Activated T-helper 17 cell treated with anti-CD3 and anti-CD28 coated beads, Interleukin-2, amount 50 U/mL, for 72 hours (primary cell): ENCODE measurements around the gene TERT. TPM values are rescaled to one million over a fixed set of nuclear protein-coding genes. Genes with fewer than 3 reads are reported as not detected.

Experiments used
- ATAC-seq: fragments of 150-1000 bp; cut with Tn5 transposase; replicated peaks from 2 replicates; pipeline ENCODE4 v1.10.0; 2021; ENCODE audit warnings: mild to moderate bottlenecking, moderate library complexity
- H3K27ac Mint-ChIP-seq: one replicate; pipeline ENCODE4 v1.8.0; 2022; ENCODE audit warnings: mixed read lengths
- H3K27me3 Mint-ChIP-seq: one replicate; pipeline ENCODE4 v1.8.0; 2022; ENCODE audit warnings: mixed read lengths
- H3K36me3 Mint-ChIP-seq: one replicate; pipeline ENCODE4 v1.8.0; 2022; ENCODE audit warnings: low read depth, mild to moderate bottlenecking, mixed read lengths
- H3K4me1 Mint-ChIP-seq: one replicate; pipeline ENCODE4 v1.8.0; 2022; ENCODE audit warnings: mixed read lengths
- H3K4me3 Mint-ChIP-seq: one replicate; pipeline ENCODE4 v1.8.0; 2022; ENCODE audit warnings: mild to moderate bottlenecking, mixed read lengths
- H3K9me3 Mint-ChIP-seq: one replicate; pipeline ENCODE4 v1.8.0; 2022; ENCODE audit warnings: mixed read lengths
- total RNA-seq, 2 donors: library from RNA; stranded (reverse); gene quantifications; one replicate each; pipeline ENCODE4 v1.2.3, GENCODE V29; 2022

Gene TERT
- total RNA-seq, 2 donors from 2014 or later, result 4.6 to 9.1 TPM

DNA sequence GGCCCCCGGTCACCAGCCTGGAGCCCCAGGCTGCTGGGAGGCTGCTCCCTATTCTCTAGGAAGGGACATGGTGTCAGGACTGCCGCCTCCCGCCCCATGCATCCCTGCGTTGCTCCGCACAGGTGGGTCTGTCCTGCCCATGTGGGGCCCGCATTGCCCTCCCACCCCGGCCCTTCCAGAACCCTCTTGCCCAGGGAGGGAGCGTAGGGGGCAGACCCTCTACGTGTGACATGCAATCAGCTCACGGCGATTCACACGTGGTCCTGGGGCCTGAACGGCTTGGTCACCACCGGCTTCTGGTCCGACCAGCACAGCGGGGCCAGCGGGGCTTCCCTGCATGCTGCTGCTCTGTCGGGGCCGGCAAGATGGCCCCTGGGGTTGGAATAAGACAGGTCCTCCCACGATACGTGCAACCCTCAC is 84.0 kb downstream of the TERT start:
- H3K36me3 Mint-ChIP-seq, result no peaks in the 10 kb centered on the region
- H3K4me1 Mint-ChIP-seq, result no peaks in the 10 kb centered on the region
- ATAC-seq, result no peak
- H3K27ac Mint-ChIP-seq, result no peak overlapping the region
- no peak overlapping the region for H3K4me3 Mint-ChIP-seq
- peaks cover 5% of the 10 kb centered on the region for H3K27me3 Mint-ChIP-seq
- H3K9me3 Mint-ChIP-seq, result no peaks in the 10 kb centered on the region

DNA sequence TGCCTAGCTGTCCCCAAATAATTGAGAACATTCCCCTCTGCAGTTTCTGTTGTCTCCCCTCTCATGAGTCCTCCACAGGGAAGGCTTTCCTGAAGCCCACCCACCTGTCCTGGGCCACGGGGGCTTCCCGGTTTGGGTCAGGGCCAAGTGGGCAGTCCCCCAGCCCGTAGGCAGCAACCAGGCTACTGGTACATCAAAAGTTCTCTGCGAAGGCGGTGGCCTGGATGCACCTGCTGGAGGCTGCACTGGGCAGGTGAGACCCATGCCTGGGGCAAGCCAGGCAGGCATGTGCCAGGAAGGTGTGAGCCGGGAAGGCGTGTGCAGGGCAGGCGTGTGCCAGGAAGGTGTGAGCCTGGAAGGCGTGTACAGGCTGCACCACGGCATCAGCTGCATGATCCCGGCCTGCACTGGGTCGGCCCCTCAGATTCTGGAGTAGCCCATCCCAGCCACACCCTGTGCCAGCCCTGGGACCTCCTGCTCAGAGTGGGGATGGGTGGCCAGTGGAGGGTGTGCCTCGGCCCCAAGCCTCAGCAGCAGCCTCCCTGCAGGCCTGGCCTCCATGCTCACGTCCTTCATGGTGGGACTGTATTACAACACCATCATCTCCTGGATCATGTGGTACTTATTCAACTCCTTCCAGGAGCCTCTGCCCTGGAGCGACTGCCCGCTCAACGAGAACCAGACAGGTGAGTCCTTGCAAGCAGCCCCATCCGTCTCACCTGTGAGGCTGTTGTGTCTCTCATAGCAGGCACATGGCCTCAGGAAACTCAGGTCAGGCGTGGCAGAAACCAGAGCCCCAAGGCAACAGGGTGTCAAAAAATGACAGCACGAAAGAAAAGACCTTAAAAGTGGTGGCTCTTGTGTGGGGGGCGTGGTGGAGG is 84.7 kb downstream of the TERT start:
- Mint-ChIP-seq H3K27ac (no peak overlapping the region), H3K36me3 (no peaks in the 10 kb centered on the region), H3K4me3 (no peak overlapping the region), H3K9me3 (no peaks in the 10 kb centered on the region), H3K4me1 (no peaks in the 10 kb centered on the region), H3K27me3 (peaks cover 5% of the 10 kb centered on the region)
- no peak for ATAC-seq

DNA sequence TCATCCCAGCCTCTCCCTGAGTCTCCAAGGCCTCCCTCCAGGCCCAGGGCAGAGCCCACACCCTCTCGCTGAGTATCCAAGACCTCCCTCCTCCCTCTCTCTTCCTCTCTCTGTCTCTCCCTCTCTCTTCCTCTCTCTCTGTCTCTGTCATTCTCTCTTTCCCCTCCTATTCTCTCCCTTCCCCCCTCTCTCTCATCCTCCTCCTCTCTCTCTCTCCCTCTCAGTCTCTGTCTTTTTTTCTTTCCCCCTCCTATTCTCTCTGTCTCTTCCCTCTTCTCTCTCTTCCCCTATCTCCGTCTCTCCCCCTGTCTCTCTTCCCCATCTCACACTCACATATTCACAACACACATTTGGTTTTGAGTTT is 85.4 kb downstream of the TERT start:
- H3K4me3 Mint-ChIP-seq, result no peak overlapping the region

DNA sequence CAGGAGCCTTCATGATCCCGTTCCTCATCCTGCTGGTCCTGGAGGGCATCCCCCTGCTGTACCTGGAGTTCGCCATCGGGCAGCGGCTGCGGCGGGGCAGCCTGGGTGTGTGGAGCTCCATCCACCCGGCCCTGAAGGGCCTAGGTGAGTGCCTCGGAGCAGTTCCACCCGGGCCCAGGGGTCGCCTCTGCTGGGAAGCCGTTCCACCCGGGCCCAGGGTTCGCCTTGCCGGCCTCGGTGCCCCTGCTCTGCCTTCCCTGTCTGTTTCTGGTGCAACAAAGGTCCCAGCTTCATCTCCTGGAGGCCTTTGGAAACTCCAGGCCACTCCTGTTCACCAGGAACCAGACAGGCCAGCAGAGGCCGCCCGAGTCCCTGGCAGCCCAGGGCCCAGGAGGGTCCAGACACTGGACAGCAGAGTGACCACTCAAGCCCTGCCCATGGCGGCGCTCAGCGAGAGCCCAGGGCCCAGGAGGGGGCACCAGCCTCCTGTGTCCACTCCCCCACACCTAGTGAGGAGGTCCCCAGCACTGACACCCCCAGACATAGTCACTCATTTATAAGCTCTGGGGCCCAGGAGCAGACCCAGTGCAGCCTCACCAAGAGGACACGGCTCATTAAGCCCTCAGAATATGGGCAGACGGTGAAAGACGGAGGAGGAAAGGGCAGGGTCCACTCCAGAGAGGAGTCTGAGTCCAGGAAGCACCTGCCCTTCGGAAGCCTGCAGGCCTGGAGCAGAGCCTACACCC is 86.0 kb downstream of the TERT start:
- H3K4me1 Mint-ChIP-seq, result no peaks in the 10 kb centered on the region
- H3K36me3 Mint-ChIP-seq, result no peaks in the 10 kb centered on the region

More for the DNA sequence above, 85.4 kb downstream of the TERT start:
- Mint-ChIP-seq H3K27me3 (peaks cover 5% of the 10 kb centered on the region), H3K36me3 (no peaks in the 10 kb centered on the region), H3K27ac (no peak overlapping the region), H3K4me1 (no peaks in the 10 kb centered on the region), H3K9me3 (no peaks in the 10 kb centered on the region)
- ATAC-seq, result no peak

DNA sequence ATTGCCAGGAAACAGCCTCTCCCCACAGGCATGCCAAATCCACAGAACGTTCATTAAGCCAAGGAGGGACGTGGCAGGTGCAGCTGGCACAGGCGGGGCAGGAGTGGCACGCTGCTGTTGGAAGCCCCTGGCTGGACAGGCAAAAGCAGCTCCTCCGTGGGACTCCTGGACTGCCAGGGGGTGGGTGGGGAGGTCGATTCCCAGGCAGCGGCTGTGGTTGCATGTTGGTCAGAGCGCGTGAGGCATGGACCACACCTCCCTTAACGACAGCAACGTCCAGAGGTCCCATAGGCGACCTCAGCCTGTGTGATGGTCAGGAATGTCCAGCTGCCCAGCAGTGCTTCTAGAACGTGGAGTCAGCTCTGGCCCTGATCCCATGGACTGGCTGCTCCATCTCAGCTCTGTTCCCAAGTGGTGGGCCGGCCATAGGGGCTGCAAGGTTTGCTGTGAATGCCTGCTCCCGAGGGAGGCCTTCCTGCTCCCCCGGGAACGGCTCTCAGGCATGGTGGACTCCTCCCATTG is 86.6 kb downstream of the TERT start:
- H3K27ac Mint-ChIP-seq, result no peak overlapping the region
- no peaks in the 10 kb centered on the region for H3K36me3 Mint-ChIP-seq
- ATAC-seq, result no peak
- H3K27me3 Mint-ChIP-seq, result peaks cover 5% of the 10 kb centered on the region
- no peaks in the 10 kb centered on the region for H3K4me1 Mint-ChIP-seq
- no peaks in the 10 kb centered on the region for H3K9me3 Mint-ChIP-seq
- no peak overlapping the region for H3K4me3 Mint-ChIP-seq

More for the DNA sequence above, 86.0 kb downstream of the TERT start:
- ATAC-seq, result no peak
- H3K27ac Mint-ChIP-seq, result no peak overlapping the region
- no peak overlapping the region for H3K4me3 Mint-ChIP-seq
- H3K9me3 Mint-ChIP-seq, result no peaks in the 10 kb centered on the region
- H3K27me3 Mint-ChIP-seq, result peaks cover 5% of the 10 kb centered on the region

DNA sequence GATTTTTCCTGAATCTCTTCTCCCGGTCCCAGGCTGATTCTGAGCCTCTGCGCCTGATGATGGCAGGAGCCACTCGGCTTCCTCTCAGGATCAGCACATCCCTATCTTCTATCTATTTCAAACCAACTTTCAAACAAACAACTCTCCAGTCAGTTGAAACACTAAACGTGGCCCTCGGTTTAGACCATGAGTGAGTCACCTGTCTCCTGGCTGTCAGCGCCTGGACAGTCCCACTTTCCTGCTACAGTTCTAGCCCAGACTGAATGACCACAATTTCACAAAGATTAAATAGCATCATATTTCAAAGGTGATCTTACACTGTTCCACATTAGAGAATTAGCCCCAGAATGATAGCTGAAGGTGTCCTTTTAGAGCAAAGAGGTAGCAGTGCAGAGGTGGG is 87.3 kb downstream of the TERT start:
- H3K9me3 Mint-ChIP-seq, result no peaks in the 10 kb centered on the region
- no peaks in the 10 kb centered on the region for H3K36me3 Mint-ChIP-seq
- no peak overlapping the region for H3K4me3 Mint-ChIP-seq
- no peaks in the 10 kb centered on the region for H3K4me1 Mint-ChIP-seq
- no peak for ATAC-seq
- H3K27ac Mint-ChIP-seq, result no peak overlapping the region
- H3K27me3 Mint-ChIP-seq, result peaks cover 5% of the 10 kb centered on the region

DNA sequence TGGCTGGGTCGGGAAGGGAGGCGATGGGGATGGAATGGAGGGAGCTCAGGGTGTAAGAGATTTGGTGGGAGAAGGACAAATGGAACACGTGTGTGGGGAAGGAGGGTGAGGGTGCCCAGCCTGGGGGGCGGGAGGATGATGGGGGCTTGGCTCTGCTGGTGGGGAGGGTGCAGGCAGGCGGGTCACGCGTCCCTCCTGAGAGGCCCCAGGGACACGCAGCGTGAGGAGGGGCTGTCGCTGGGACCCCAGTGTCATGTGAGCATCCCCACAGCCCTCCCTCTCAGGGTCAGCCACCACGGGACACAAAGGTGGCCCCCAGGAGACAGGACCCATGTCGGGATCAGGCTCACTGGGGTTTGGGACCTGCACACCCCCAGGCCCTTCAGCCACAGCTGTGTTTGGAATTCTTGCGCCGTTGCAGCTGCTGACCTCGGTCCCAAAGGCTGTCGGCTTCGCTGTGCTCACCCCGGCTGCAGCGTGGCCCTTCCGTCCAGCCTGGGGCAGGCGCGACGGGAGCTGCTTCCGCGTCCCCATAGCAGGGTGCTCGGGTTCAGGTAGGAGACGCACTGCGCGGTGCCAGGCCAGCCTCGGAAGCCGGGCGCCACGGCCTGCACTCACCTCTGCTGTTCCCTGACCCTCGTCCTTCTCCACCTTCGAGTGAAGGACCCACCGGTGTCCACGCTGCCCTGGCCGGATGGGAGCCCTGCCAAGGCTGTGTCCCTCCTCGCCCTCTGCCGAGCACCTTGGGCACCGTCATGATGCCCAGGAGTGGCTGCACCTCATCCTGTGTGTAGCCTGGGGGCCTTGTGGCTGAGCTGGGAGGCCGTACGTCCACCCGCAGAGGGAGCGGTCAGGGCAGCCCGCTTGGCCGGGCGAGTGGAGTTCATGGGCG is 88.1 kb downstream of the TERT start:
- Mint-ChIP-seq H3K27ac (no peak overlapping the region), H3K4me1 (no peaks in the 10 kb centered on the region), H3K36me3 (no peaks in the 10 kb centered on the region), H3K4me3 (no peak overlapping the region), H3K27me3 (peaks cover 5% of the 10 kb centered on the region), H3K9me3 (no peaks in the 10 kb centered on the region)
- ATAC-seq, result no peak

DNA sequence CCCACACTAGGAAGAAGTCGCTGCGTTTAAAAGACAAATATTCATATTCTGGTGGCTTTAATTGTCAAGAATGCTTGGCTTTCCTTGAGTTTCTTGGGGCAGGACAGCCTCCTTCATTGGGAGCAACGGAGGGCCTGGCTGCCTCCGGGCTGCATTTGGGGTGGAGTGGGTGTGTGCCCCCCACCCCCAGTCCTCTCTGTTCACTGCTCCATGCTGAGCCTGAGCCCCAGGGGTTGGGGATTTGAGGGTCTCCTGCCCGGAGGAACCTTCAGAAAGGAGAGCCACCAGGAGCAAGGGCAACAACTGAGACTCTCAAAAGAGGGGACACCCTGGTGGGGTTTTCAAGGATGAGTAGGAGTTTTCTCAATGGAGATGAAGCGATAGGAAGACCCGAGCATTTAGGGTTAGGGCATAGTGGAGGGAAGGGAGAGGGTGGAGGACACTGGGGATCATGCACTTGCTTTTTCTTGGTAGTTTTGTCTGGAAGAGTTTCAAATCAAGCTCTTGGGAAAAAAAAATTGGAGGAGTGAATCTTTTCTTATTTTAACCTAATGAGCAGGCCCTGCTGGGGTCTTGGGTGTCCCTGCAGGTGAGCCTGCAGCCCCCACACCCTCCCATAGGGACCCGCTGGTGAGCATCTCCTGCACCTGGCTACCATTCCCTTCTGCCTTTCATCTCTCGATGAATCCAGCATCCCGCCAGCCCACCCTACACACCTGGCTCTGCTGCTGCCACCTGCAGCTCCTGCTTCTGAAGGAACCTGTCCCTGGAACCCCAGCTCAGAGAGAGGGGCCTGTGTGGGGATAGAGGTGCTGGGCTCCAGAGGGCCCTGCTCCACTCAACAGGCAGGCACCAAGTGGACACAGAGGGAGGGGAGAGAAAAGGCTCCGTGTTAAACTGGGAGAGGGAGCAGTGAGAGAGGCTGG is 89.3 kb downstream of the TERT start:
- Mint-ChIP-seq H3K27me3 (peaks cover 5% of the 10 kb centered on the region), H3K4me1 (no peaks in the 10 kb centered on the region), H3K27ac (no peak overlapping the region), H3K36me3 (no peaks in the 10 kb centered on the region), H3K4me3 (no peak overlapping the region), H3K9me3 (no peaks in the 10 kb centered on the region)
- no peak for ATAC-seq

DNA sequence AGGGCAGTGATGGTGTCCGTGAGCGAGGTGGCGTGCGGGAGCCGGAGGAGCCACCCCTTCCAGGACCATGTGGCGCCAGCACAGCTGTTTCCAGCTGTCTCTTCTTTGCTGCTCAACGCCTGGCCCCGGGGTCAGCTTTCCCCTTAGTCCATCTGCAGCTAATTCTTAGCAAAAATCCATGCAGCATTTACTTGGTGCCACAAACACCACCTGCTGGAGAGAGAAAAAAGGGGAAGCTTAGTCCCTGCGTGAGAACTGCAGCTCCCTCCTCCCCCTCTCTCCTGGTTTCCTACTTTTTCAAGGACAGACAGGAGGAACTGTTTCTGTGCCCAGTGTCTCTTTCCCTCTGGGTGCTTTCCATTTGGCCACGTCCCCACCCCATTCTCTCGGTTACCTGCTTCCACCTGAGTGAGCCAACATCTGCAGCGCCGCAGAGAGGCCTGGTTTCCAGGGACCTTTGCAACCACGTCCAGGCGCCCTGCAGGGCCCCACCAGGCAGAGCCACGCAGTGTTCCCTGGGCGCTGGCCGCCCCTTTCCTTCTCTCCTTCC is 90.1 kb downstream of the TERT start:
- Mint-ChIP-seq H3K4me1 (no peaks in the 10 kb centered on the region), H3K36me3 (no peaks in the 10 kb centered on the region), H3K4me3 (no peak overlapping the region), H3K27me3 (peaks cover 5% of the 10 kb centered on the region), H3K9me3 (no peaks in the 10 kb centered on the region), H3K27ac (no peak overlapping the region)
- no peak for ATAC-seq

DNA sequence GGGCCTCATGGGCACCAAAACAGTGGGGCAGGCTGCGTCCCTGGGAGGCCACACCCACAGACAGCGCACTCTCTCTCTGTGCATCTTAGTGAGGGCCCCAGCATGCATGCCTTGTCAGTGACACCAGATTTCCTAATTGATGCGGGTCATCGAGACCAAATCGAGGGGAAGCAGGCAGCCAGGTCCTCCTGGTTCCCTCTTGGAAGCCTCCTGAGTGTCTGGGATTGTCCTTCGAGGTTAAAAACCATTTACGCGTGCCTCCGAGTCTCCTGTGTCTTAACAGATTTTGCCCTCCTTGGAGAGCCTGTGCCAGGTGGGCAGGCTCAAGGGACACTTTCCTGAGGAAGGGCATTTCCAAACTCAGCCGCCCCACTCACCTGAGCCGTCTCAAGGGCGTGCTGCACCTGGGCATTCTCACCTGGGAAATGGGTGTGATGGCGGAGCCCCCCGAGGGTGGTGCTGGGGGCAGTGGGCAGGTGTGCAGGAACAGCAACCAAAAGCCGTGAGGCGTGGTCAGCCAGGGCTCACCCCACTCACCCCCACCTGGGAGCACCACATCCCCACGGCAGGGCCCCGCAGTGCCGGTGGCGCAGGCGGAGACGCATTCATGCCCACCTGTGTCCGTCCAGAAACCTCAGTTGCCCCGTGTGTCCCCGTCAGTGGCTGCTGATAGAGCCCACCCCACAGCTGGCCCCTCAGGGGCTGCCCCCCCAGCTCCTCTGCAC is 90.7 kb downstream of the TERT start:
- Mint-ChIP-seq H3K9me3 (no peaks in the 10 kb centered on the region), H3K27me3 (peaks cover 5% of the 10 kb centered on the region), H3K36me3 (no peaks in the 10 kb centered on the region), H3K27ac (no peak overlapping the region), H3K4me1 (no peaks in the 10 kb centered on the region), H3K4me3 (no peak overlapping the region)
- ATAC-seq, result no peak

DNA sequence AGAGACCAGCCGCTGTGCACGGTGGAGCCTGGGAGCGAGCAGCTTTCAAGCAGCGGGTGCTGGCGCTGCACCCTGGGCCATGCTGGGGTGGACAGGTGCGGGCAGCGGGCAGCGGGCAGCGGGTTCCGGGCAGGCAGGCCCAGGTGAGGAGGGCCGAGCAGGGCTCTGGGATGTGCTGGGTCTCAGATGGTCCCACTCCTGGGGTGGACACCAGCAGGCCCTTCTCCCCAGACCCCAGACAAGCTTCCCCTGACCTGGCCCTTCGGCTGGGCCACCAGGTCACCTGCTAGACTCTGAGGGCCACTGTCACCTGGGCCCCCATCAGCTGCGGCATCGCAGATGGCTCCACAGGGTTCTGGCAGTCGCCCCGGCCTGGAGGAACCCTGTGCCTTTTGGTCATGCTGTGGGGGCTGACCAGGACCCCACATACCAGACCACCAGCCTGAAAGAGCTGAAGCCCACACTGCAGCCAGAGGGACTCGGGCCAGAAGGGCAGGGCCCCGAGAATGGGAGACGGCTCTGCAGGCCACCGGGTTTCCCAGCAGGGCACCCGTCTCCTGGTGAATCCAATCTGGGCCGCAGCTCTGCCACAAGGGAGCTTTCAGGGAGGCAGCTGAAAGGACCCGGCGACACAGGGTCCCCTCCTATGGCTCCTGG is 91.4 kb downstream of the TERT start:
- no peak overlapping the region for H3K4me3 Mint-ChIP-seq
- no peak overlapping the region for H3K27ac Mint-ChIP-seq
- no peaks in the 10 kb centered on the region for H3K9me3 Mint-ChIP-seq
- peaks cover 5% of the 10 kb centered on the region for H3K27me3 Mint-ChIP-seq
- ATAC-seq, result no peak
- H3K4me1 Mint-ChIP-seq, result no peaks in the 10 kb centered on the region
- no peaks in the 10 kb centered on the region for H3K36me3 Mint-ChIP-seq
